GM20000 (cell line): Measurements from ENCODE around the gene FAM120AOS.

Source experiments
- DNase-seq: peaks from one replicate; pipeline ENCODE4 v3.0.0; 2012; ENCODE audit warnings: low spot score
- TF ChIP-seq, protein P1 (sequence below): IDR thresholded peaks from 2 replicates; pipeline ENCODE4 v1.5.1; 2012; ENCODE audit warnings: mild to moderate bottlenecking, control low read depth; ENCODE audit errors: extremely low read depth, missing control alignments

FAM120AOS gene

DNA sequence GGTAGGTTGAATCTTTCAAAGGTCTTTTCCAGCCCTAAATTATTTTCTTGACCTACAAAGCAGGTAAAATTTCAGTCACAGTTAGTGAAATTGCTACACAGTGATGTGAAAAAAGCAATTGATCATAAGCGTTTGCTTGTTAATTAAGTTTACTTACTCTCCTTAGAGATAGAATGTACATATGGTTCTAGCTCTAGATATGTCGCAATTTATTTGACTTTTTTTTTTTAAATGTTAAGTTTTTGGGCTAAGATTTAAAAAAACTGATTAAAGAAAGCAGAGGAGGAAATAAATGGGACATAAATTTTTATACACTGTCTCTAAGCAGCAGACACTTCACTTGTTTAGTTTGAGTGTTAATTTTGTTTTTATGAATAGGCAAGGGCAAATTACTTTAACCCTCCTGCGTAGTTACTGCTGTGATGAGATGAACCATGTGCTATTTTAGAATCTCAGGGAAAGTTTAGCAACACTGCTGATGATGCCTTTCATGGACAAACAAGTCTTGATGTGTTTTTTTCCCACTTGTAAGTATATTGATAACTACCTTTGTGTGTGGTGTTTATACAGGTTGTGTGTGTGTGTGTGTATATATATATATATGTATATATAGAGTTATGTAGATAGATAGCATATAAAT is 38.3 kb upstream of the FAM120AOS start:
- no peak for DNase-seq
- TF ChIP-seq, protein P1, sequence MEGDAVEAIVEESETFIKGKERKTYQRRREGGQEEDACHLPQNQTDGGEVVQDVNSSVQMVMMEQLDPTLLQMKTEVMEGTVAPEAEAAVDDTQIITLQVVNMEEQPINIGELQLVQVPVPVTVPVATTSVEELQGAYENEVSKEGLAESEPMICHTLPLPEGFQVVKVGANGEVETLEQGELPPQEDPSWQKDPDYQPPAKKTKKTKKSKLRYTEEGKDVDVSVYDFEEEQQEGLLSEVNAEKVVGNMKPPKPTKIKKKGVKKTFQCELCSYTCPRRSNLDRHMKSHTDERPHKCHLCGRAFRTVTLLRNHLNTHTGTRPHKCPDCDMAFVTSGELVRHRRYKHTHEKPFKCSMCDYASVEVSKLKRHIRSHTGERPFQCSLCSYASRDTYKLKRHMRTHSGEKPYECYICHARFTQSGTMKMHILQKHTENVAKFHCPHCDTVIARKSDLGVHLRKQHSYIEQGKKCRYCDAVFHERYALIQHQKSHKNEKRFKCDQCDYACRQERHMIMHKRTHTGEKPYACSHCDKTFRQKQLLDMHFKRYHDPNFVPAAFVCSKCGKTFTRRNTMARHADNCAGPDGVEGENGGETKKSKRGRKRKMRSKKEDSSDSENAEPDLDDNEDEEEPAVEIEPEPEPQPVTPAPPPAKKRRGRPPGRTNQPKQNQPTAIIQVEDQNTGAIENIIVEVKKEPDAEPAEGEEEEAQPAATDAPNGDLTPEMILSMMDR: no peak

GRCh38 chr9:93488244-93488643 is 34.9 kb upstream of the FAM120AOS start:
- no peak for DNase-seq
- TF ChIP-seq, protein P1: no peak

DNA sequence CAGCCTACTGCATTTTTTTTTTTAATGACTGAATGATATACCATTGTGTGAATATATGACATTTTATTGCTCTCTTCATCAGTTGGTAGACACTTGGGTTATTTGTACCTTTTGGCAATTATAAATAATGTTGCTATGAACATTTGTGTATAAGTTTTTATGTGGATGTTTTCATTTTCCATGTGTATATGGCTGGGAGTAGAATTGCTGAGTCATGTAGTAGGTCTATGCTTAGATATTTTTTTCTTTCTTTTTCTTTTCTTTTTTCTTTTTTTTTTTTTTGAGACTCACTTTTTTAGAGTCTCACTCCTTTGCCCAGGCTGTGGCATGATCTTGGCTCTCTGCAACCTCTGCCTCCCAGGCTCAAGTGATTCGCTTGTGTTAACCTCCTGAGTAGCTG is 32.9 kb upstream of the FAM120AOS start:
- TF ChIP-seq, protein P1: no peak
- DNase-seq: no peak

GRCh38 chr9:93483497-93483896 is 30.1 kb upstream of the FAM120AOS start:
- TF ChIP-seq, protein P1: no peak
- DNase-seq: no peak

DNA sequence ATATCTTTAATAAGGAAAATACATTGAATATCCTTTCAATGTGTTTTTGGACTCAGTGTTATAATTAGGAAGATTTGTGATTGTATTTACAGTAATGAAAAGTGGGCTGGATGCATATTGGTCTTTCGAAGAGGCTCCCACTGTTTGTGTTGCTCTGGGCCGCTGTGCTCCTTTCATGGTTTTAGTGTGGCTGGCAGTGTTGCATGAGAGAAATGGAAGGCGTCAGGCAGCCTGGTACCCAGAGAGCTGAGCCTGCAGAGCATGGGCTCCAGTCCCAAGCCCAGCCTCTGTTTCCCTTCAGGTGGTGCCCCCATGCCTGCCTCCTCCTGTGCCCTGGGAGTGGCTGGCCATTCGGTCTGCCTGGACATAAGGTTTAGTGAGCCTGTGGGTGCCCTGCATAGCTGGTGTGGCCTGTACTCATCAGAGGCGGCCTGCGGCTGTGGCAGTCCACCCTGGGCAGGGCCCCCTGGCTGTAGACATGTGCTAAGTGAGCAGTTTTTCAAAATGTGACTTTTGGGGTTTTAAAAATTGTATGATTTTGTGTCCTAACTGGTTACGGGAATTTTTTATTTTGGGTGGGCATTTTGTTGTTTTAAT is 27.4 kb upstream of the FAM120AOS start:
- no peak for DNase-seq
- TF ChIP-seq, protein P1: no peak

DNA sequence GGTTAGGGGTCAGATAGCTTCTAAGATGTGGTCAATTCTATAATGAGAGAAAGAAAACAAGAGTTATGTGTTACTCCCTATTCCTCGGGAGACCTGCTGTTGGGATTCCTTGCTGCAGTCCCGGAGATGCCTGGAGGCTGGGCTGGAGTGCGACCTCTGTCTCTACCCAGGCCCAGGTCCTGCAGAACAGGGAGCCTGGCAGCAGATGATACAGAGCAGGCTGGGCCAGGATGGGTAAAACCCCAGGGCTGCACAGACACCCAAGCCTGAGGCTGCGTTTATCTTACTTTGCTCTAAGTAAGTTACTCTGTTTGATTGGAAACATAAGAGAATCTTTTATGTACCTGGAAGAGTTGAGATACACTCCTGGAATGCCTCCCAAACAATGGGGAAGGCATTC is 26.9 kb upstream of the FAM120AOS start:
- no peak for DNase-seq
- TF ChIP-seq, protein P1: no peak

GRCh38 chr9:93479726-93480125 is 26.3 kb upstream of the FAM120AOS start:
- no peak for DNase-seq
- TF ChIP-seq, protein P1: no peak
